HG02870 (cell line): Measurements from ENCODE around the gene EIF6.
"Not testable (repeated sequence)": the region's sequence is repeated elsewhere in the genome, so short reads cannot be mapped to it uniquely, and the experiment has no call there.

Experiments used
- ATAC-seq: cut with Tn5 transposase; IDR thresholded peaks from one replicate; pipeline ENCODE4 v1.9.1; 2021; ENCODE audit warnings: mild to moderate bottlenecking, moderate library complexity; ENCODE audit not compliant: unreplicated experiment

The EIF6 gene

GRCh38 chr20:35263532-35264341, 20.8 kb downstream of the EIF6 start:
- no peak for ATAC-seq

- not testable (repeated sequence) for ATAC-seq
Observed at GRCh38 chr20:35262731-35263531, 21.6 kb downstream of the EIF6 start.

- ATAC-seq = not testable (repeated sequence)
Observed at GRCh38 chr20:35262321-35262720, 22.3 kb downstream of the EIF6 start.

GRCh38 chr20:35260426-35260825, 24.1 kb downstream of the EIF6 start:
- no peak for ATAC-seq

GRCh38 chr20:35257175-35257909, 27.2 kb downstream of the EIF6 start:
- no peak for ATAC-seq

GRCh38 chr20:35254448-35254999, 30.0 kb downstream of the EIF6 start:
- no peak for ATAC-seq

- no peak for ATAC-seq
Observed at GRCh38 chr20:35253010-35253409, 31.6 kb downstream of the EIF6 start.

GRCh38 chr20:35252598-35252997, 32.0 kb downstream of the EIF6 start:
- not testable (repeated sequence) for ATAC-seq

- no peak for ATAC-seq
Observed at GRCh38 chr20:35252037-35252461, 32.5 kb downstream of the EIF6 start.

GRCh38 chr20:35251613-35251940, 33.0 kb downstream of the EIF6 start:
- no peak for ATAC-seq

GRCh38 chr20:35248641-35249475, 35.7 kb downstream of the EIF6 start:
- ATAC-seq = no peak

- ATAC-seq = no peak
Observed at GRCh38 chr20:35246723-35247122, 37.8 kb downstream of the EIF6 start.

- ATAC-seq = no peak
Observed at GRCh38 chr20:35243986-35244385, 40.6 kb downstream of the EIF6 start.

GRCh38 chr20:35243317-35243716, 41.3 kb downstream of the EIF6 start:
- no peak for ATAC-seq

GRCh38 chr20:35240811-35241293, 43.7 kb downstream of the EIF6 start:
- ATAC-seq = no peak

- no peak for ATAC-seq
Observed at GRCh38 chr20:35240083-35240810, 44.3 kb downstream of the EIF6 start.

- ATAC-seq = no peak
Observed at GRCh38 chr20:35238735-35239134, 45.8 kb downstream of the EIF6 start.

GRCh38 chr20:35238170-35238569, 46.4 kb downstream of the EIF6 start:
- no peak for ATAC-seq

- ATAC-seq = no peak
Observed at GRCh38 chr20:35237486-35237885, 47.1 kb downstream of the EIF6 start.
